ENCODE data around the gene SLC10A2. TPM values are rescaled to one million over a fixed set of nuclear protein-coding genes. Genes with fewer than 3 reads are reported as not detected.

The SLC10A2 gene
- total and polyA plus RNA-seq, 4 donors: not detected

GRCh38 chr13:103046676-103047075 lies 19.5 kb downstream of the SLC10A2 start:
- 83% methylated on average over 4 of the region's 4 CpGs for WGBS
- Histone ChIP-seq H3K27me3 (ENCODE audit: control insufficient read depth in 4 of 4, insufficient read depth in 4 of 4, low read length in 3 of 4) (no peaks in the 10 kb centered on the region), H3K9ac (ENCODE audit: low read depth in 1 of 2, low read length in 2 of 2) (no peak overlapping the region), H3K4me1 (ENCODE audit: control insufficient read depth in 4 of 4, insufficient read depth in 4 of 4, low read length in 3 of 4) (no peaks in the 10 kb centered on the region), H3K36me3 (ENCODE audit: control insufficient read depth in 4 of 4, insufficient read depth in 3 of 4, low read depth in 1 of 4, low read length in 3 of 4) (no peaks in the 10 kb centered on the region), H3K27ac (ENCODE audit: low read depth in 1 of 2, low read length in 2 of 2) (no peak overlapping the region), H3K4me3 (ENCODE audit: low read depth in 1 of 3, low read length in 3 of 3) (no peak overlapping the region), H3K9me3 (ENCODE audit: control insufficient read depth in 4 of 4, low read length in 3 of 4) (no peaks in the 10 kb centered on the region)
- no peak for TF ChIP-seq ATF3 (IDR thresholded peaks at IDR 0.05)
- no peak for TF ChIP-seq RAD21 (IDR thresholded peaks at IDR 0.05)
- TF ChIP-seq NR2F2 (IDR thresholded peaks at IDR 0.05): no peak
- TF ChIP-seq JUND (IDR thresholded peaks at IDR 0.05): no peak
- TF ChIP-seq SP1 (IDR thresholded peaks at IDR 0.05): no peak
- no peak for TF ChIP-seq GABPA (IDR thresholded peaks at IDR 0.05 in 1 of 2, conservative IDR thresholded peaks at IDR 0.05 in 1 of 2)
- no peak for TF ChIP-seq HNF4A (conservative IDR thresholded peaks at IDR 0.05)
- no peak for TF ChIP-seq YY1 (IDR thresholded peaks at IDR 0.05)
- no peak for TF ChIP-seq TAF1 (conservative IDR thresholded peaks at IDR 0.05)
- TF ChIP-seq, protein P1, sequence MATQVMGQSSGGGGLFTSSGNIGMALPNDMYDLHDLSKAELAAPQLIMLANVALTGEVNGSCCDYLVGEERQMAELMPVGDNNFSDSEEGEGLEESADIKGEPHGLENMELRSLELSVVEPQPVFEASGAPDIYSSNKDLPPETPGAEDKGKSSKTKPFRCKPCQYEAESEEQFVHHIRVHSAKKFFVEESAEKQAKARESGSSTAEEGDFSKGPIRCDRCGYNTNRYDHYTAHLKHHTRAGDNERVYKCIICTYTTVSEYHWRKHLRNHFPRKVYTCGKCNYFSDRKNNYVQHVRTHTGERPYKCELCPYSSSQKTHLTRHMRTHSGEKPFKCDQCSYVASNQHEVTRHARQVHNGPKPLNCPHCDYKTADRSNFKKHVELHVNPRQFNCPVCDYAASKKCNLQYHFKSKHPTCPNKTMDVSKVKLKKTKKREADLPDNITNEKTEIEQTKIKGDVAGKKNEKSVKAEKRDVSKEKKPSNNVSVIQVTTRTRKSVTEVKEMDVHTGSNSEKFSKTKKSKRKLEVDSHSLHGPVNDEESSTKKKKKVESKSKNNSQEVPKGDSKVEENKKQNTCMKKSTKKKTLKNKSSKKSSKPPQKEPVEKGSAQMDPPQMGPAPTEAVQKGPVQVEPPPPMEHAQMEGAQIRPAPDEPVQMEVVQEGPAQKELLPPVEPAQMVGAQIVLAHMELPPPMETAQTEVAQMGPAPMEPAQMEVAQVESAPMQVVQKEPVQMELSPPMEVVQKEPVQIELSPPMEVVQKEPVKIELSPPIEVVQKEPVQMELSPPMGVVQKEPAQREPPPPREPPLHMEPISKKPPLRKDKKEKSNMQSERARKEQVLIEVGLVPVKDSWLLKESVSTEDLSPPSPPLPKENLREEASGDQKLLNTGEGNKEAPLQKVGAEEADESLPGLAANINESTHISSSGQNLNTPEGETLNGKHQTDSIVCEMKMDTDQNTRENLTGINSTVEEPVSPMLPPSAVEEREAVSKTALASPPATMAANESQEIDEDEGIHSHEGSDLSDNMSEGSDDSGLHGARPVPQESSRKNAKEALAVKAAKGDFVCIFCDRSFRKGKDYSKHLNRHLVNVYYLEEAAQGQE (IDR thresholded peaks at IDR 0.05): no peak
- TF ChIP-seq HNF4G (IDR thresholded peaks at IDR 0.05): no peak
- TF ChIP-seq FOXA1 (IDR thresholded peaks at IDR 0.05): no peak
- no peak for TF ChIP-seq FOXA2 (IDR thresholded peaks at IDR 0.05)
- no peak for DNase-seq (ENCODE audit: low spot score)

GRCh38 chr13:103044056-103044455 lies 22.2 kb downstream of the SLC10A2 start:
- DNase-seq (ENCODE audit: low spot score): no peak
- no peak overlapping the region for H3K9ac ChIP-seq (ENCODE audit: low read depth in 1 of 2, low read length in 2 of 2)
- H3K27me3 ChIP-seq (ENCODE audit: control insufficient read depth in 4 of 4, insufficient read depth in 4 of 4, low read length in 3 of 4): peaks cover 0 to 3% (median 0%) of the 10 kb centered on the region in 4 donors
- TF ChIP-seq HNF4G (IDR thresholded peaks at IDR 0.05) (no peak), EGR1 (IDR thresholded peaks at IDR 0.05; ENCODE audit: low read depth in 2 of 2) (no peak), MAX (IDR thresholded peaks at IDR 0.05) (no peak), YY1 (IDR thresholded peaks at IDR 0.05) (no peak), SP1 (IDR thresholded peaks at IDR 0.05) (no peak), HNF4A (conservative IDR thresholded peaks at IDR 0.05) (no peak), RAD21 (IDR thresholded peaks at IDR 0.05) (no peak), FOXA2 (IDR thresholded peaks at IDR 0.05) (no peak)
- TF ChIP-seq, protein P1 (IDR thresholded peaks at IDR 0.05): no peak
- no peaks in the 10 kb centered on the region for H3K9me3 ChIP-seq (ENCODE audit: control insufficient read depth in 4 of 4, low read length in 3 of 4)
- no peak overlapping the region for H3K27ac ChIP-seq (ENCODE audit: low read depth in 1 of 2, low read length in 2 of 2)
- no peaks in the 10 kb centered on the region for H3K4me1 ChIP-seq (ENCODE audit: control insufficient read depth in 4 of 4, insufficient read depth in 4 of 4, low read length in 3 of 4)
- H3K4me3 ChIP-seq (ENCODE audit: low read depth in 1 of 3, low read length in 3 of 3): no peak overlapping the region
- 80% methylated on average over 3 of the region's 3 CpGs for WGBS
- no peaks in the 10 kb centered on the region for H3K36me3 ChIP-seq (ENCODE audit: control insufficient read depth in 4 of 4, insufficient read depth in 3 of 4, low read depth in 1 of 4, low read length in 3 of 4)
